Natural killer cell (primary cell): ENCODE results near the gene KCNQ2. TPM values are rescaled to one million over a fixed set of nuclear protein-coding genes. Genes with fewer than 3 reads are reported as not detected.

ENCODE experiments used
- ATAC-seq, 3 donors: fragments of 150-1000 bp in 2 of 3; fragments of 200-7000 bp in 1 of 3; cut with Tn5 transposase; 1 replicate in 1 of 3; 2 replicates in 2 of 3; pipeline ENCODE4 v1.10.0; 2021; ENCODE audit warnings: mild to moderate bottlenecking in 2 of 3, moderate library complexity in 2 of 3
- DNase-seq, 2 donors: peaks; one replicate each; pipeline versions ENCODE4 v3.0.0 to v3.0.0-alpha.2; 2013 to 2021; ENCODE audit warnings: mixed read lengths in 1 of 2
- H3K27ac ChIP-seq: one replicate; pipeline ENCODE4 v1.5.1; 2013; ENCODE audit warnings: mild to moderate bottlenecking, low read length
- H3K27me3 ChIP-seq: one replicate; pipeline ENCODE4 v1.6.1; 2013; ENCODE audit warnings: low read length; ENCODE audit not compliant: control insufficient read depth, insufficient read depth
- H3K36me3 ChIP-seq: one replicate; pipeline ENCODE4 v1.6.1; 2013; ENCODE audit warnings: low read length; ENCODE audit not compliant: control insufficient read depth, insufficient read depth
- H3K4me1 ChIP-seq: one replicate; pipeline ENCODE4 v1.6.1; 2013; ENCODE audit warnings: low read length; ENCODE audit not compliant: control insufficient read depth, insufficient read depth
- H3K4me3 ChIP-seq: one replicate; pipeline ENCODE4 v1.5.1; 2013; ENCODE audit warnings: low read length
- H3K9me3 ChIP-seq: one replicate; pipeline ENCODE4 v1.6.1; 2013; ENCODE audit warnings: low read length; ENCODE audit not compliant: control insufficient read depth, insufficient read depth
- H3K27ac Mint-ChIP-seq, 2 donors: one replicate each; pipeline ENCODE4 v1.8.0; 2022; ENCODE audit warnings: mild to moderate bottlenecking in 2 of 2, mixed read lengths in 2 of 2, moderate library complexity in 1 of 2
- H3K27me3 Mint-ChIP-seq, 2 donors: one replicate each; pipeline ENCODE4 v1.8.0; 2022; ENCODE audit warnings: low read depth in 2 of 2, mixed read lengths in 2 of 2
- H3K36me3 Mint-ChIP-seq: one replicate; pipeline ENCODE4 v1.8.0; 2022; ENCODE audit warnings: mixed read lengths
- H3K4me1 Mint-ChIP-seq, 2 donors: one replicate each; pipeline ENCODE4 v1.8.0; 2022; ENCODE audit warnings: mixed read lengths in 2 of 2
- H3K4me3 Mint-ChIP-seq: one replicate; pipeline ENCODE4 v1.8.0; 2022; ENCODE audit warnings: mild to moderate bottlenecking, moderate library complexity, mixed read lengths
- H3K9me3 Mint-ChIP-seq, 2 donors: one replicate each; pipeline ENCODE4 v1.8.0; 2022; ENCODE audit warnings: mixed read lengths in 2 of 2
- CTCF ChIP-seq: fragments of 200-600 bp; IDR thresholded peaks from one replicate; pipeline ENCODE4 v1.8.0; 2022; ENCODE audit warnings: antibody characterized with exemption
- WGBS: methylation state at CpG from one replicate; pipeline ENCODE4 v1.1.7; 2013; ENCODE audit warnings: missing lambda C conversion rate; ENCODE audit not compliant: insufficient coverage; 5-methylcytosine and 5-hydroxymethylcytosine counted together
- intact Hi-C: fragments of 100-400 bp; cut with micrococcal nuclease; formaldehyde crosslinking; loops from one replicate; pipeline ENCODE4 v1.14.2; 2022
- total RNA-seq, 4 donors: library from RNA; stranded (reverse); fragments of 120-200 nt in 1 of 4; gene quantifications; one replicate each; pipeline versions ENCODE4 v1.2.3 to v1.2.4, GENCODE V29; 2013 to 2022

The KCNQ2 gene
- total RNA-seq, 3 donors from 2014 or later (not counting 1 experiment from before 2014, with no cell fraction given), result not detected

DNA sequence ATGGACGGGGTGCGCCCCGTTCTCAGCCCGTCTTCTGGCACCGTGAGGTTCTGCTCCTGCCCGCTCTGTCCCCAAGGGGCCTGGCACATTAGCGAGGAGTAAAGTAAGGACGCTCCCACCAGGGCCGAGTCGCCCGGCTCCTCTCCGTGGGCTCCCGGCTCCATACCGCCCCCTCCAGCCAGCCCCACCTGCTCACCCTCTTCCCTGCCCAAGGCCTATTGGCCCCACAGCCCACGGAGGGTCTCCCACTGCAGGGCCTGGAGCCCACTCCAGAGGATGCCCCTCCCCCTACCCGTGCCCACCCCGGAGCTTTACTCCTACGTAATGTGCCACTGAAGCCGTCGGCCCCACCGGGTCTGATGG lies 63.8 kb downstream of the KCNQ2 start:
- no peak for ATAC-seq
- H3K27ac ChIP-seq, result no peak overlapping the region
- 96% methylated on average over 21 of the region's 21 CpGs for WGBS

GRCh38 chr20:63407928-63408683 lies 64.3 kb downstream of the KCNQ2 start:
- no peak for ATAC-seq

More for the DNA sequence above, 63.8 kb downstream of the KCNQ2 start:
- H3K9me3 Mint-ChIP-seq, result no peaks in the 10 kb centered on the region
- H3K27me3 ChIP-seq, result no peaks in the 10 kb centered on the region
- no peak for DNase-seq
- intact Hi-C loops, result no loop called here
- H3K4me1 Mint-ChIP-seq, result no peaks in the 10 kb centered on the region
- no peak overlapping the region for H3K27ac Mint-ChIP-seq
- H3K27me3 Mint-ChIP-seq, result peaks cover 0 to 3% of the 10 kb centered on the region in 2 donors
- H3K4me3 ChIP-seq, result no peak overlapping the region
- H3K9me3 ChIP-seq, result no peaks in the 10 kb centered on the region
- no peaks in the 10 kb centered on the region for H3K36me3 ChIP-seq
- no peak overlapping the region for H3K4me3 Mint-ChIP-seq
- no peak for TF ChIP-seq CTCF
- H3K36me3 Mint-ChIP-seq, result no peaks in the 10 kb centered on the region
- no peaks in the 10 kb centered on the region for H3K4me1 ChIP-seq

GRCh38 chr20:63406617-63407245 lies 65.7 kb downstream of the KCNQ2 start:
- H3K4me3 Mint-ChIP-seq, result no peak overlapping the region
- Histone ChIP-seq H3K9me3 (no peaks in the 10 kb centered on the region), H3K27ac (no peak overlapping the region), H3K36me3 (no peaks in the 10 kb centered on the region), H3K4me3 (no peak overlapping the region), H3K4me1 (no peaks in the 10 kb centered on the region), H3K27me3 (no peaks in the 10 kb centered on the region)
- H3K27me3 Mint-ChIP-seq, result no peaks in the 10 kb centered on the region
- ATAC-seq (no peak), DNase-seq (no peak)
- H3K9me3 Mint-ChIP-seq, result no peaks in the 10 kb centered on the region
- no peaks in the 10 kb centered on the region for H3K4me1 Mint-ChIP-seq
- intact Hi-C loops, result no loop called here
- no peak overlapping the region for H3K27ac Mint-ChIP-seq
- no peak for TF ChIP-seq CTCF
- H3K36me3 Mint-ChIP-seq, result no peaks in the 10 kb centered on the region
- WGBS, result 94% methylated on average over 60 of the region's 60 CpGs

More at GRCh38 chr20:63407928-63408683, 64.3 kb downstream of the KCNQ2 start:
- Histone ChIP-seq H3K27ac (no peak overlapping the region), H3K36me3 (no peaks in the 10 kb centered on the region), H3K27me3 (no peaks in the 10 kb centered on the region), H3K4me1 (no peaks in the 10 kb centered on the region), H3K4me3 (no peak overlapping the region), H3K9me3 (no peaks in the 10 kb centered on the region)
- intact Hi-C loops, result no loop called here
- DNase-seq, result no peak
- no peak for TF ChIP-seq CTCF
- Mint-ChIP-seq H3K9me3 (no peaks in the 10 kb centered on the region), H3K4me1 (no peaks in the 10 kb centered on the region), H3K27ac (no peak overlapping the region), H3K36me3 (no peaks in the 10 kb centered on the region), H3K27me3 (peaks cover 0 to 3% of the 10 kb centered on the region in 2 donors), H3K4me3 (no peak overlapping the region)
- 93% methylated on average over 26 of the region's 27 CpGs for WGBS
